Adrenal gland (tissue), 12 donors: ENCODE data around the gene MVB12A. TPM values are rescaled to one million over a fixed set of nuclear protein-coding genes. Genes with fewer than 3 reads are reported as not detected.

ENCODE experiments used
- DNase-seq, 7 donors: peaks; one replicate each; pipeline ENCODE4 v3.0.0-alpha.2; 2019 to 2020
- H3K27ac ChIP-seq, 5 donors: fragments of 200-600 bp; sonication (generic) in 4 of 5; 1 replicate in 3 of 5; 2 replicates in 2 of 5; pipeline versions ENCODE4 v1.5.1 to v1.8.0; 2016 to 2020; ENCODE audit warnings: mild to moderate bottlenecking in 1 of 5
- H3K27me3 ChIP-seq: fragments of 200-600 bp; 2 replicates; pipeline ENCODE4 v1.8.0; 2021
- H3K36me3 ChIP-seq, 2 donors: fragments of 200-600 bp; replicated peaks in 1 of 2; 1 replicate in 1 of 2; 2 replicates in 1 of 2; pipeline versions ENCODE4 v1.5.1 to v1.8.0; 2018 to 2022
- H3K4me1 ChIP-seq, 2 donors: fragments of 200-600 bp; replicated peaks in 1 of 2; 1 replicate in 1 of 2; 2 replicates in 1 of 2; pipeline versions ENCODE4 v1.5.1 to v1.8.0; 2018 to 2021
- H3K4me3 ChIP-seq, 4 donors: fragments of 200-600 bp; sonication (generic) in 3 of 4; one replicate each; pipeline ENCODE4 v1.5.1; 2016 to 2018
- H3K9me3 ChIP-seq, 3 donors: fragments of 200-600 bp; sonication (generic) in 1 of 3; replicated peaks in 1 of 3; 1 replicate in 2 of 3; 2 replicates in 1 of 3; pipeline versions ENCODE4 v1.5.1 to v1.8.0; 2016 to 2021
- CTCF ChIP-seq, 6 experiments: fragments of 450-650 bp in 4 of 6; fragments of 200-600 bp in 2 of 6; sonication (generic) in 1 of 6; IDR thresholded peaks; 1 replicate in 5 of 6; 2 replicates in 1 of 6; pipeline versions ENCODE4 v1.5.1 to v1.8.0; 2016 to 2021; ENCODE audit warnings: antibody characterized with exemption in 6 of 6, mild to moderate bottlenecking in 2 of 6, moderate library complexity in 1 of 6
- POLR2A ChIP-seq, 2 donors: fragments of 450-650 bp; IDR thresholded peaks; one replicate each; pipeline ENCODE4 v1.6.1; 2017; ENCODE audit warnings: antibody characterized with exemption in 2 of 2, mild to moderate bottlenecking in 2 of 2, moderate library complexity in 1 of 2
- WGBS, 4 donors: extraction: QIAGEN DNeasy Blood & Tissue Kit in 2 of 4; methylation state at CpG; one replicate each; pipeline versions ENCODE4 v1.1.5 to v1.1.7; 2013 to 2017; 5-methylcytosine and 5-hydroxymethylcytosine counted together
- intact Hi-C, 2 donors: fragments of 100-400 bp; cut with DNase I; formaldehyde crosslinking; loops; one replicate each; pipeline versions ENCODE4 v1.14.1 to v1.15.0; 2022 to 2023
- polyA plus RNA-seq, 3 donors: library from polyadenylated mRNA; stranded (reverse); fragments of 200-250 nt in 2 of 3; fragments of 350-450 nt in 1 of 3; fragmentation: Illumina TruSeq in 1 of 3; extraction: RNeasy Lipid Tissue Mini Kit (QIAGEN cat#74804) in 1 of 3; gene quantifications; one replicate each; pipeline ENCODE4 v1.2.3, GENCODE V29; 2013 to 2014
- total RNA-seq, 9 donors: library from RNA; depleted of rRNA in 4 of 9; stranded (reverse); fragments of >200 nt in 4 of 9; fragments of 120-200 nt in 1 of 9; fragmentation: NEBNext Ultra II Directional in 1 of 9; extraction: Animal tissue kit (Norgen Biotek cat#: 25700) in 1 of 9; gene quantifications; one replicate each; pipeline versions ENCODE4 v1.1.0 to v1.2.4, GENCODE V29; 2013 to 2023
- donor health status: healthy with polysubstance abuse.
- donor health status: Bipolar disorder and iron deficiency.
- donor health status: DM: yes; HTN: yes; CAD: no.
- donor health status: DM: no; HTN: no; CAD: no.
- donor health status: DM: no; HTN: no; CAD: no.
- donor health status: DM: yes; HTN: yes; CAD: no.

MVB12A gene
- total and polyA plus RNA-seq, 12 donors: 17.4 to 162 (median 105) TPM

GRCh38 chr19:17436094-17436873 lies 16.4 kb downstream of the MVB12A start:
- 93 to 96% (median 94%) methylated on average over 24 to 25 of the region's 25 CpGs for WGBS, 4 donors
- no peaks in the 10 kb centered on the region for H3K27me3 ChIP-seq
- no peaks in the 10 kb centered on the region for H3K36me3 ChIP-seq
- no peak for TF ChIP-seq POLR2A (IDR thresholded peaks at IDR 0.05)
- TF ChIP-seq CTCF (IDR thresholded peaks at IDR 0.05): no peak
- no peak overlapping the region for H3K27ac ChIP-seq
- peaks cover 0 to under 1% of the 10 kb centered on the region in 2 donors for H3K4me1 ChIP-seq
- H3K9me3 ChIP-seq: no peaks in the 10 kb centered on the region
- intact Hi-C loops: no loop called here
- no peak for DNase-seq
- H3K4me3 ChIP-seq: no peak overlapping the region

GRCh38 chr19:17436874-17437267 lies 17.0 kb downstream of the MVB12A start:
- DNase-seq: no peak
- peaks cover 0 to 3% of the 10 kb centered on the region in 2 donors for H3K4me1 ChIP-seq
- no peaks in the 10 kb centered on the region for H3K9me3 ChIP-seq
- H3K27ac ChIP-seq: no peak overlapping the region
- TF ChIP-seq POLR2A (IDR thresholded peaks at IDR 0.05) (no peak), CTCF (IDR thresholded peaks at IDR 0.05) (no peak)
- intact Hi-C loops: no loop called here
- no peak overlapping the region for H3K4me3 ChIP-seq
- H3K27me3 ChIP-seq: no peaks in the 10 kb centered on the region
- H3K36me3 ChIP-seq: no peaks in the 10 kb centered on the region
- WGBS, 4 donors: 80 to 90% (median 86%) methylated on average over 7 of the region's 7 CpGs

- DNase-seq: peak in 2 of 7 donors; percentile 48 to 53
- no peak overlapping the region for H3K4me3 ChIP-seq
- peaks cover 0 to 3% of the 10 kb centered on the region in 2 donors for H3K4me1 ChIP-seq
- WGBS, 4 donors: 35 to 49% (median 42%) methylated on average over 8 of the region's 8 CpGs
- TF ChIP-seq POLR2A (IDR thresholded peaks at IDR 0.05) (no peak), CTCF (IDR thresholded peaks at IDR 0.05) (peak; percentile 9 to 63 (median 46))
- H3K27me3 ChIP-seq: no peaks in the 10 kb centered on the region
- no peaks in the 10 kb centered on the region for H3K36me3 ChIP-seq
- intact Hi-C loops: loop anchor here in 1 of 2 donors (10.0 kb wide), 1 partner anchor 333 kb away; no protein-coding TSS in a partner anchor
- H3K27ac ChIP-seq: peak overlapping the region; percentile 28 to 74 (median 59)
- H3K9me3 ChIP-seq: no peaks in the 10 kb centered on the region
These were observed 21.6 kb downstream of the MVB12A start for GRCh38 chr19:17441241-17442021.

- DNase-seq: no peak
- Histone ChIP-seq H3K27me3 (no peaks in the 10 kb centered on the region), H3K4me3 (no peak overlapping the region), H3K36me3 (no peaks in the 10 kb centered on the region), H3K27ac (no peak overlapping the region), H3K4me1 (peaks cover 3% of the 10 kb centered on the region in 2 donors), H3K9me3 (no peaks in the 10 kb centered on the region)
- 97 to 100% (median 98%) methylated on average over 1 of the region's 1 CpG for WGBS, 4 donors
- TF ChIP-seq CTCF (IDR thresholded peaks at IDR 0.05): no peak
- TF ChIP-seq POLR2A (IDR thresholded peaks at IDR 0.05): no peak
- intact Hi-C loops: loop anchor here in 1 of 2 donors (10.0 kb wide), 1 partner anchor 329 kb away; no protein-coding TSS in a partner anchor
These were observed 25.8 kb downstream of the MVB12A start for GRCh38 chr19:17445526-17446165.
